NCI-H82 treated with DMSO at 0.1 percent for 48 hours (cell line): ENCODE measurements around the gene TNNC1.

Experiments
- DNase-seq: peaks from one replicate; lab custom pipeline; 2025; ENCODE audit not compliant: unreplicated experiment; lab: John Stamatoyannopoulos, UW

The TNNC1 gene

DNA sequence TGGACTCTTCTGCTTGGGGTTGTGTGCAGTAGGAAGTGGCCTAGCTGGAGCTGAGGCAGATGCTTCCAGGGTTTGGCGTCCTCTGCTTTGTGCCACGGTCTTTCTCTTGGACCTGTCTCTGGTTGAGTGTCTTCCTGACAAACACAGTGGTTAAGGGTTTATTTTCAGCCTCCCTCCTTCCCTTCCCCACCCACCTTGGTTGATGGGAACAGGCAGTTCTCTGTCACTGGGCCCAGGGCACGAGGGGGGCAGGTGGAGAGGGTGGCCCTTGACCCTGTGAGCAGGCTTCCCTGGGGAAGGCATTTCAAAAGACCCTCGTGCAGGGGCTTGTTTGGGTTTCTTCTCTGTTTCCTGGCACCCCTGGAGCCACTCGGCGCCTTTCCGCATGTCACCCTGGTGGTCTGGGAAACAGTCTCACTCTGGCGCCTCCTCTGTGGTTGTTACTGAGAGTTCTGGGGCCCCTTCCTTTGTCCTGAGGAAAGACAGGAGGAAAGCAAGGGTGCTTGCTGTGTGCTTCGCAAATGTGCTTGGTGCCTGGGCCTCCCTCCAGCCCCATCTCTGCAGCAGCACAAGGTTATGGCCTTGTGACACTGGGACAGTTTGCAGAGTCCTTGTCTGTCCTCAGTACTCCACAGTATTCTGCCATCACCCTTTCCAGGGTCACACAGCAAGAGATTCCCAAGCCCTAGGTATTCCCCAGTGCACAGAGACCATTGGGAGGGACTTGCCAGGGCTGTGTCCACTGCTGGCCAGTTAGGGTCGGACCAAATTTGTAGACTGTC, 31.0 kb upstream of the TNNC1 start:
- DNase-seq, result no peak

DNA sequence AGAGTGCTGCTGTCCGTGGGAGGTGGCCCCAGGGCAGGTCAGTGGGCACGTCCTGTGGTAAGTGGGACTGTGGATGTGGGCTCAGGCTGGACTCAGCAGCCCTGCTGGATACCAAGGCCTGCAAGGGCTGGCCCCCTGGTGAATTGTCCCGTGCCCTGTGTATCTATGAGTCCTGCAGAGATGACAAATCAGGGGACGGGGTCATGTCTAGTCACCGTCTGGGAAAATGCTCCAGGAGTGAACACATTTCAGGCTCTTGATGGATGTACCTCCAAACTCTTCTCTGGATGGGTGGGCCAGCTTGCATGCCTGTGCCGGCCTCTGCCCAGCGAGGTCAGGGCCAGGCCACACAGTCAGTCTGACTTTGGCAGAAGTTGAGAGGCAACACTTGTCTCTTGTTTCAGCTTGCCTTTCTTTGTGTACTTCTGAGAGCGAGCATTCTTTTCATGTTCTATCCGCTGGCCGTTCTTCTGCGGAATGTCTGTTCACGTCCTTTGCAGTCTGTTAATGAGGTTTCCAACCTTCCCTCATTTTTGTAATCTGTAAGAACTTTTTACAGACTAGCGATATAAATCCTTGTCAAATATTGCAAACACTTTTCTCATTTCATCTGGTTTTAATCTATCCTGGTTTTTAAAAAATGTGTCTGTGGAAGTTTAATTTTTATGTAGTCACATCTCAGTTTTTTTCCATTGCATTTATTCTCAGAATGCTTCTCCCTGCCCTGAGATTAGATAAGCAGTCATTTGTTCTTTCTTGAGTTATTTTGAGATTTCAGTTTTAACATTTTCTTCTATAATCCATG, 29.9 kb upstream of the TNNC1 start:
- no peak for DNase-seq

GRCh38 chr3:52483081-52483480, 29.2 kb upstream of the TNNC1 start:
- DNase-seq, result no peak

DNA sequence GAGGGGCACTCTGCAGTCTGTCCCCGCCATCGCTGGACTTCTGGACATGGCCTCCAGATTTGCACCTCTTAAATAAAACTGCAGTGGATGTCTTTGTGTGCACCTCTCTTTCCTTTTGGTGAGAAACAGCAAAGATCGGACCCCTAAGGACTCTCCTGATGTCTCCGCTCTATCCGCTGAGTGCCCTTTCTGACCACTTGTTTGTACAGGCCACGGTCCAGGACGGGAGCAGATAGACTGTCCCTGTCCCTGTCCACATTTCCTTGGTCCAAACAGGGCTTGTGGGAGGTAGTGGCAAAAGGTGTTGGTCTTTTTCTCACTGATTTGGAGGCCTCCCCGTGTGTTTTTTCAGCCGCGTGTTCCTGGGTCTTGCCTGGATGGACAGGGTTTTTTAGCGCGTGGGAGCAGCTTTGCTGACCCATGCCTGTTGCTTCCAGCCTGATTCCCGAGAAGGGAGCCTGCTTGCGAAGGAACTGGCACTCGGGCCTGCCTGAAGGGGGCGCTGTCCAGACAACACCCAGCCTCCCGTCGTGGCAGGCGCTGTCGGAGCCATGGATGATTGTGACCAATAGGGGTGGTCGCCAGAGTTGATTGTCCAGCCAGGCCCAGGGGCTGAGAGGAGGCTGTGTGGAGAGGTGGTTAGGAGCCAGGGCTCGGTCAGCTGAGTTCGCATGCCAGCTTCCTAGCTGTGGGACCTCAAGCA, 28.1 kb upstream of the TNNC1 start:
- DNase-seq, result no peak

GRCh38 chr3:52480768-52481715, 27.2 kb upstream of the TNNC1 start:
- no peak for DNase-seq

DNA sequence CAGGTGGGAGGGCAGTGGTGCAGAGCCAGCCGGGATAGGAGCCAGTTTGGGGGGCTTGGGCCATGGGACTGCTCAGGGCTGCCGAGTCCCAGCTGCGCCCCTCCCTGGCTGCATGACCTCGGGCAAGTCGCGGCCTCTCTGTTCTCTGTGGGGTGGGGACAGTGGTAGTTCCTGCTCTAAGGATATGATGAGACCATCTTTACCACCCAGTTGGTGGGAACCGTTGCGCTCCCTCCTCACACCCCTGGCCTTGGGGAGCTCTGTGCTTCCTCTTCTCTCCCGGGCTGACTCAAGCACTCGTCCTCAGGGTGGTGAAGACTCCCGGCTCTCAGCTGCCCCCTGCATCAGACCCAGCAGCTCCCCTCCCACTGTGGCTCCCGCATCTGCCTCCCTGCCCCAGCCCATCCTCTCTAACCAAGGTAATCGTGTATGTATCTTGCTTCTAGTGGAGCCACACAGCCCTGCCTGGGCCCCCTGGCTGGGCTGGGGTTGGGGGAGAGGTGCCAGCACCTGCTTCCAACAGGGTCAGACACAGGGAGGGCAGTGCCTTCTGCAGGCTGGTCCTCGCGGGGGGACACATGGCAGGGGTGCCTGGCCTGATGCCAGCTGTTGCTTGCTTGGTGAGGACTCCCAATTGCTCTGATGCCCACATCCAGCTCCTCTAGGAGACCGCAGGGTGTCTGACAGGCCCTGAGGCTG, 26.2 kb upstream of the TNNC1 start:
- no peak for DNase-seq

- no peak for DNase-seq
Measured at GRCh38 chr3:52479037-52479876, 25.4 kb upstream of the TNNC1 start.

DNA sequence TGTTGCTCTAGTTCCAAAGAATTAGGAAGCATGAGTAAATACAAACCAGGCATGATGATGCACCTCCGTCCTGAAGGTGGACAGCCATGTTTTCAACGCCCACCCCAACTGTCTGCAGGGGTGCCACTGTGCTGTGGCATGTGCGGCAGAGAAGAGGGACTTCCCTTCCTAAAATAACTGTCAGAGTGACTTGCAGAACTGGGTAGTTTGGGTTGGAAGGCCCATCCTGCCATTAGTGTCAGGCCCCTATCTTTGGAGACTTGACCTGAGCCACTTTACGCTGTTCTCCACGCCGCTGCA, 23.9 kb upstream of the TNNC1 start:
- no peak for DNase-seq

GRCh38 chr3:52477076-52477795, 23.4 kb upstream of the TNNC1 start:
- no peak for DNase-seq

- DNase-seq, result no peak
Measured at GRCh38 chr3:52473026-52473425, 19.2 kb upstream of the TNNC1 start.

DNA sequence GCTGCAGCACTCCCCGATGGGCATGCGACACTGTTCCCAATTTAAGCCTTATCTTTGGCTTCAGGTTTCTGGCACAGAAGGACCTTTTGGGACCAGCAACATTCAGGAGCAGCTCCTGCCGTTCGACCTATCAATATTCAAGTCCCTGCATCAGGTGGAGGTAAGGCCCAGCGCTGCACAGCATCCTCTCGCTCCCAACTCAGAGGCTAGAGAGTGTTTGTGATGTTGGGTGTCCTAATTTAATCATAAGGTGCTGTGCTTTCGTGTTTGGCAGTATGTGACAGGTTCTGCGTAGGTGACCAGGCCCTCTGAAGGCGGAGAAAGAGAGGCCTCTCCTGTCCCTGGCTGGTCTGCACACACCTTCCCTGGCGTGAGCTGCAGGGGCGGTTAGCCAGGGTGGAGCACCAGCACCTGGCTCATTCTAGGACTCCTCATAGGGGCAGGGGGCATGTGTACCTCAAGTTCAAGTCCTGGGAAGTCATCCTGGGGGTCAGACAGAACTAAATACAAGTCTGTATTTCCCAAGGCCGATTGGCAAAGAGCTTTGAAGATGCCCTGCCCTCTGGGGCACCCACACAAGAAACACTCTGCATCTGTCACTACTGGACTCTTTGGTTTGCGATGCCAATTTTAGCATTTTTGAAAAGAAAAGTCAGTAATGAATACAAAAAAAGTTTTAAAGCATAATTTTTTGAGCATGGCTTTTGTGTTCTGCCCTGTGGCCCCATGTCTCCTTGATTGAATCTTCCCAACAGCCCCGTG, 18.6 kb upstream of the TNNC1 start:
- no peak for DNase-seq

DNA sequence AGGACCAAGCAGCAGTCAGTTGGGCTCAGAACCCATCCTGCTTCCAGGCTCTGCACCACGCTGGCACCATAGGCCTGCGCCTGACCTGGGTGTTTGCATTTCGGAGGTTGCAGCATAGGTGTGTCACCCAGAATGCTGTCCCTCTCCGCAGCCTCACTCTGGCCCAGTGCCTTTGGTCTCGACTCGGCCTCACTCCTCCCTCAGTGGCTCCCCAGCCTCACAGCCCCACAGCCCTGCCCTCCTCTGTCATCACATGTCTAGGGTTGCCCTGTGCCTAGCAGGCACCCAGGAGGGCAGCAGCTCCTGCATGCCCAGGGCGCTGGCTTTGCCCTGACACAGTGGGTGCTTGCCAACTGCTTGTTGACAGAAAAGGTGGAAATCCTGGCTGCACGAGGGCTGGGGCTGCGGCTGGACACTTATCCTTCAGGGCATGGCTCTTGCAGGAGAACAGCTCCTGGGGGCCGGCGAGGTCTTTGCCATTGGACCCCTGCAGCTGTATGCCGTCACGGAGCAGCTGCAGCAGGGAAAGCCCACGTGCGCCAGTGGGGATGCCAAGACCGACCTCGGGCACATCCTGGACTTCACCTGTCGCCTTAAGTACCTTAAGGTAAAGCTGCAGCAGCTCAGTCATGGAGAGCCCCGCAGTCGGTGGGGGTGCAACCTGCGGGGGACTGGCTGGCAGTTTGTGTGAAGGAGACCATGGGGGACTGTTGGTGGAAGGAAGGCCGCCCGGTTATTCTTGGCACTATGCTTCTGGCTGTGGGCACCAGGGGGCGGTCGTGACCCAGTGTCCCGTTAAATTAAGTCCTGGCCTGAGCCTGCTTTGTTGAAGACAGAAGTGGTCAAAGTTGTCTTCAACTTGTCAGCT, 17.8 kb upstream of the TNNC1 start:
- no peak for DNase-seq

- DNase-seq, result no peak
Measured at GRCh38 chr3:52470920-52471319, 17.1 kb upstream of the TNNC1 start.

DNA sequence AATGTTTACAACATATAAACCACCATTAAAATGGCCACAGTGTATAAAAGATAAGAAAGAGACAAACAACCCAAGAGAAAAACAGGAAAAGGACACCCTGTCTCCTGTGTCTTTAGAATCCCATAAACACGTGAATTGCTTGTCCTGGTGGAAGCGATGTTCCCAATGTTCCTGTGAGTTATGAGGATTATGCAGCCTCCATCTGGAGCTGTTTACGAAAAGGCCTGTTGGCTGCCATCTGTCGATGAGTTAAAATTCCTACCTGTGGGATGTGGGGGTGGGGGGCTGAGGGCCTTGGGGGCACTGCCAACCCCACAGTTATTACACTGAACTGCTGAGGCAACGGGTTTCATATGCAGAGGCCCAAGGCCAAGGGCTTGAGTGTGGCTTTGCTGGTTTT, 15.2 kb upstream of the TNNC1 start:
- DNase-seq, result peak; percentile 90

GRCh38 chr3:52468336-52468735, 14.5 kb upstream of the TNNC1 start:
- peak; percentile 87 for DNase-seq

DNA sequence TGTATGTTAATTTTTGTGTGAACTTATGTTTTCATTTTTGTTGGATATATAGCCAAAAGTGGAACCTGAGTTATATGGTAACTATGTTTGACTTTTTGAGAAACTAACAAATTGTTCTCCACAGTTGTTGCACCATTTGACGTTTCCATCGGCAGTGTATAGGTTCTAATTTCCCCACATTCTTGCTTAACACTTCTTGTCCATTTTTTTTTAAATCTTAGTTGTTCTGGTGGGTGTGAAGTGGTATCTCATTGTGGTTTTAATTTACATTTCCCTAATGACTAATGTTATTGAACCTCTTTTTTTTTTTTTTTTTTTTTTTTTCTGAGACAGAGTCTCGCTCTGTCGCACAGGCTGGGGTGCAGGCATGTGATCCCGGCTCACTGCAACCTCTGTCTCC, 9.6 kb upstream of the TNNC1 start:
- DNase-seq, result no peak

DNA sequence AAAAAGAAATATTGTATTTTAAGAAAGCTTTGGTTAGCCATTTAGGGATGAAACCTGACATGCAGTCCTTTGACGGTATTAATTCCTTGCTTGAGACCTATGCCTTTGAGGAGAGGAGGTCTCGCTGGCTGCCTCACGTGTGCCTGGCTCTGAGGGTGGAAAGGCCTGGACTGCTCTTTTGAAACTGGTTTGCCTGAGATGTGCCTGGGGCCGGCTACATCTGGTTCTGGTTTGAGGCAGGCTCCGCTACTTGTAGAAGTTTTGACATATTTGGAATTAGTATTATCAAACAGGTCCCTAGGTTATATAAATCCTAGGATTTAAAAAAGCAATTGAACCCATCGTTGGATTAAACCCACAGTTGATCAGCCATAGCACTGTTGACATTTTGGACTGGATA, 8.0 kb upstream of the TNNC1 start:
- DNase-seq, result no peak
